ENCODE data around the gene FBXL12.
"Not testable (repeated sequence)": the region's sequence is repeated elsewhere in the genome, so short reads cannot be mapped to it uniquely, and the experiment has no call there.

FBXL12 gene

GRCh38 chr19:9823816-9824215 is 4.9 kb upstream of the FBXL12 start:
- H3K4me3 Mint-ChIP-seq: no peak overlapping the region
- no peaks in the 10 kb centered on the region for H3K9me3 Mint-ChIP-seq
- peaks cover 18% of the 10 kb centered on the region for H3K36me3 Mint-ChIP-seq (ENCODE audit: low read depth)
- H3K27me3 Mint-ChIP-seq: no peaks in the 10 kb centered on the region
- H3K27ac Mint-ChIP-seq: no peak overlapping the region
- H3K4me1 Mint-ChIP-seq (ENCODE audit: low read depth): peaks cover 30% of the 10 kb centered on the region

- H3K4me1 Mint-ChIP-seq (ENCODE audit: low read depth): peaks cover 31% of the 10 kb centered on the region
- H3K9me3 Mint-ChIP-seq, H3K27ac Mint-ChIP-seq, H3K27me3 Mint-ChIP-seq: not testable (repeated sequence)
- H3K36me3 Mint-ChIP-seq (ENCODE audit: low read depth): peaks cover 20% of the 10 kb centered on the region
- H3K4me3 Mint-ChIP-seq: peak overlapping the region; percentile 88
Measured at GRCh38 chr19:9820034-9820433, 1.2 kb upstream of the FBXL12 start.

GRCh38 chr19:9819596-9819909 is 674 bp upstream of the FBXL12 start:
- Mint-ChIP-seq H3K4me1 (ENCODE audit: low read depth) (peaks cover 35% of the 10 kb centered on the region), H3K27me3 (no peaks in the 10 kb centered on the region), H3K27ac (peak overlapping the region; percentile 90), H3K4me3 (peak overlapping the region; percentile 88), H3K9me3 (no peaks in the 10 kb centered on the region), H3K36me3 (ENCODE audit: low read depth) (peaks cover 24% of the 10 kb centered on the region)

DNA sequence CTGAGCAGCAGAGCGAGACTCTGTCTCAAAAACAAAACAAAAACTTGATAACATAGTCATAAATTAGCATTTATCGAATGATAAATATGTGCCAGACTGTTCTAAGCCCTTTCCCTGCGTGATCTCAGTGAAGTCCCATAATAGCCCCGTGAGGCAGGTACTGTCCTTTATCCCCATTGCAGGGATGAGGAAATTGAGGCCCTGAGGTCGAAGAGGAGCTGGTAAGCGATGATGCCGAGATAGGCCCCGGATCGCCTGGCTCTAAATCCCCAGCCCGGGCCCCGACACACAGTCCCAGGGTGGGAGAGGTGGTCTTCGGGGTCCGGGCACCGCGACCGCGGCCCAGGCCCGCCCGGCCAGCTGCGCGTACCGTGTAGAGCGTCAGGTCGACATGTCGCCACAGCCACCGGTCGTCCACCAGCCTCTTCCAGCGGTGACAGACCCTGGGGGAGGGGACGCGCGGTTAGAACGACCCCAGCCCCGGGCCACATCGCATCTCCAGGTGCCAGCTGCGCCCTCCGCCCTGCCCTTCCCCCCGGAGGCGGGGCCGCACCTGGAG is 625 bp downstream of the FBXL12 start:
- peaks cover 30% of the 10 kb centered on the region for H3K36me3 Mint-ChIP-seq (ENCODE audit: low read depth)
- H3K4me1 Mint-ChIP-seq (ENCODE audit: low read depth): peaks cover 38% of the 10 kb centered on the region
- H3K9me3 Mint-ChIP-seq: no peaks in the 10 kb centered on the region

GRCh38 chr19:9811139-9811538 is 7.7 kb downstream of the FBXL12 start:
- Mint-ChIP-seq H3K4me3 (no peak overlapping the region), H3K36me3 (ENCODE audit: low read depth) (peaks cover 44% of the 10 kb centered on the region), H3K4me1 (ENCODE audit: low read depth) (peaks cover 33% of the 10 kb centered on the region), H3K27me3 (no peaks in the 10 kb centered on the region), H3K27ac (no peak overlapping the region), H3K9me3 (no peaks in the 10 kb centered on the region)

More for the DNA sequence above, 625 bp downstream of the FBXL12 start:
- H3K27me3 Mint-ChIP-seq: no peaks in the 10 kb centered on the region
- peak overlapping the region; percentile 88 for H3K4me3 Mint-ChIP-seq
- H3K27ac Mint-ChIP-seq: peak overlapping the region; percentile 90

GRCh38 chr19:9808855-9809824 is 9.7 kb downstream of the FBXL12 start:
- Mint-ChIP-seq H3K27me3 (no peaks in the 10 kb centered on the region), H3K9me3 (no peaks in the 10 kb centered on the region), H3K4me1 (ENCODE audit: low read depth) (peaks cover 27% of the 10 kb centered on the region), H3K4me3 (no peak overlapping the region), H3K27ac (peak overlapping the region; percentile 90), H3K36me3 (ENCODE audit: low read depth) (peaks cover 32% of the 10 kb centered on the region)

DNA sequence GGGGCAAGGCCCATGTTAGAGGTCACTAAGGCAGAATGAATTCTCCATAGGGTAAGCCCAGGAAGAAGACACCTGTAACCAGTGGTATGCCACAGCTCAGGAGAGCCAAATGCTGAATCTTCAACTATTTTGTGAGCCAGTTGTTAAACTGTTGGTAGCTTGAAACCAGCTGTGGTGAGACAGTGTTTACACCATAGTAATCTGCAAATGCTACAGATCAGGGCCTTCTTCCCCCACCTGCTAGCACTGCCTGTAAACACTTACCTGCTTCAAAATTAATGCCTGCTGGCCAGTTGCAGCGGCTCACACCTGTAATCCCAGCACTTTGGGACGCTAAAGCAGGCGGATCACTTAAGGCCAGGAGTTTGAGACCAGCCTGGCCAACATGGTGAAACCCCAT is 12.1 kb downstream of the FBXL12 start:
- Mint-ChIP-seq H3K27ac (no peak overlapping the region), H3K27me3 (no peaks in the 10 kb centered on the region), H3K4me3 (no peak overlapping the region), H3K4me1 (ENCODE audit: low read depth) (peaks cover 24% of the 10 kb centered on the region), H3K36me3 (ENCODE audit: low read depth) (peaks cover 19% of the 10 kb centered on the region), H3K9me3 (no peaks in the 10 kb centered on the region)

DNA sequence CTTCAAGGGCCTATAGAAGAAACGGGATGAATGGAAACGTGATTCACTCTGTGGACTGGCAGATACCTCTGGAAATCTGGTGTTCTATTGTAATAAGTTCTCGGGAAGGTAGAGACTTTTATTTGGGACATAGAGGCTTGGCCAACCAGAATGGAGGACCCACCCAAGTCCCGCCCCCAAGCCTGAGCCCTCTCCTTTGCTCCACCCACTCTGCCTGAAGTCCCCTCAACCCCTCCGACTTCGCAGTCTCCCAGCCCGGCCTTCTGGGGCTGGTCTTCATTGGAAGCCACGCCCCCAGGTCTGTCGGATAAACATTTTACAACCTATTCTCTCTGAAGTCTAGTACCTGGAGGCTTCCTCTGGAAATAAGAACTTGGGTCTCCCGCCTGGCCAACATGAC is 16.9 kb downstream of the FBXL12 start:
- Mint-ChIP-seq H3K4me3 (no peak overlapping the region), H3K9me3 (no peaks in the 10 kb centered on the region), H3K36me3 (ENCODE audit: low read depth) (no peaks in the 10 kb centered on the region), H3K27me3 (no peaks in the 10 kb centered on the region), H3K27ac (no peak overlapping the region), H3K4me1 (ENCODE audit: low read depth) (peaks cover 7% of the 10 kb centered on the region)

- no peak overlapping the region for H3K27ac Mint-ChIP-seq
- no peak overlapping the region for H3K4me3 Mint-ChIP-seq
- H3K36me3 Mint-ChIP-seq (ENCODE audit: low read depth): no peaks in the 10 kb centered on the region
- peaks cover 16% of the 10 kb centered on the region for H3K4me1 Mint-ChIP-seq (ENCODE audit: low read depth)
- no peaks in the 10 kb centered on the region for H3K27me3 Mint-ChIP-seq
- H3K9me3 Mint-ChIP-seq: no peaks in the 10 kb centered on the region
Measured at GRCh38 chr19:9799162-9799561, 19.7 kb downstream of the FBXL12 start.

GRCh38 chr19:9797871-9798270 is 21.0 kb downstream of the FBXL12 start:
- H3K4me1 Mint-ChIP-seq (ENCODE audit: low read depth): peaks cover 22% of the 10 kb centered on the region
- H3K9me3 Mint-ChIP-seq: no peaks in the 10 kb centered on the region
- no peak overlapping the region for H3K4me3 Mint-ChIP-seq
- H3K36me3 Mint-ChIP-seq (ENCODE audit: low read depth): no peaks in the 10 kb centered on the region
- H3K27me3 Mint-ChIP-seq: no peaks in the 10 kb centered on the region
- H3K27ac Mint-ChIP-seq: no peak overlapping the region

DNA sequence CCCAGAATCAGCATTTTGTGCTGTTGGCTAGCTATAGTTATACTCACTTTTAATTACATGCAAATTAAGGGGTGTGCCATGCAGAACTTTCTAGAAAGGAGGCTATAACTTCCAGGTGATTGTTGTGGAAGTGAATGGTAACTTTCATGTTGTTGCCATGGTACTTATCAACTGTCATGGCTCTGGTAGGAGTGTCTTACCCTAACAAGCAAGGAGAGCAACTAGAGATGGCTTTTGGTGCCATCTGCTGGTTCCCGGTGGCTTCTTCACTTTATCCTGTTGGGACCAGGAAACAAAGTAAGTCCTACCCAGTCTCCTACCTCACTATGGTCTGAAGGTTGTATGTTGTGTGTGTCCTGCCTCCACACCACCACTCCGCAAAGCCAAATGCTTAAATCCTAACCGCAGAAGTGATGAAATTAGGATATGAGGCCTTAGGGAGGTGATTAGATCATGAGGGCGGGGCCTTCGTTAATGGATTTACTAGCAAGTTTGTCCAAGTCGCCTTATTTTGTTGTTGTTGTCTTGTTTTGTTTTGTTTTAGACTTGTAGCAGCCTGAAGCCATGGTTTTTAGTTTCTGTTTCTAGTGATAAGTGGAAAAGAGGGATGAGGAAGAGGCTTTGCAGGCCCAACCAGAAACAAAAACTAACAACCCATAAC is 22.6 kb downstream of the FBXL12 start:
- H3K4me3 Mint-ChIP-seq: no peak overlapping the region
- H3K36me3 Mint-ChIP-seq (ENCODE audit: low read depth): no peaks in the 10 kb centered on the region
- no peak overlapping the region for H3K27ac Mint-ChIP-seq
- no peaks in the 10 kb centered on the region for H3K27me3 Mint-ChIP-seq
- H3K4me1 Mint-ChIP-seq (ENCODE audit: low read depth): peaks cover 26% of the 10 kb centered on the region
- no peaks in the 10 kb centered on the region for H3K9me3 Mint-ChIP-seq

GRCh38 chr19:9793071-9793591 is 25.7 kb downstream of the FBXL12 start:
- no peaks in the 10 kb centered on the region for H3K27me3 Mint-ChIP-seq
- H3K4me1 Mint-ChIP-seq (ENCODE audit: low read depth): peaks cover 26% of the 10 kb centered on the region
- no peaks in the 10 kb centered on the region for H3K36me3 Mint-ChIP-seq (ENCODE audit: low read depth)
- no peaks in the 10 kb centered on the region for H3K9me3 Mint-ChIP-seq
- peak overlapping the region; percentile 24 for H3K27ac Mint-ChIP-seq
- peak overlapping the region; percentile 74 for H3K4me3 Mint-ChIP-seq

DNA sequence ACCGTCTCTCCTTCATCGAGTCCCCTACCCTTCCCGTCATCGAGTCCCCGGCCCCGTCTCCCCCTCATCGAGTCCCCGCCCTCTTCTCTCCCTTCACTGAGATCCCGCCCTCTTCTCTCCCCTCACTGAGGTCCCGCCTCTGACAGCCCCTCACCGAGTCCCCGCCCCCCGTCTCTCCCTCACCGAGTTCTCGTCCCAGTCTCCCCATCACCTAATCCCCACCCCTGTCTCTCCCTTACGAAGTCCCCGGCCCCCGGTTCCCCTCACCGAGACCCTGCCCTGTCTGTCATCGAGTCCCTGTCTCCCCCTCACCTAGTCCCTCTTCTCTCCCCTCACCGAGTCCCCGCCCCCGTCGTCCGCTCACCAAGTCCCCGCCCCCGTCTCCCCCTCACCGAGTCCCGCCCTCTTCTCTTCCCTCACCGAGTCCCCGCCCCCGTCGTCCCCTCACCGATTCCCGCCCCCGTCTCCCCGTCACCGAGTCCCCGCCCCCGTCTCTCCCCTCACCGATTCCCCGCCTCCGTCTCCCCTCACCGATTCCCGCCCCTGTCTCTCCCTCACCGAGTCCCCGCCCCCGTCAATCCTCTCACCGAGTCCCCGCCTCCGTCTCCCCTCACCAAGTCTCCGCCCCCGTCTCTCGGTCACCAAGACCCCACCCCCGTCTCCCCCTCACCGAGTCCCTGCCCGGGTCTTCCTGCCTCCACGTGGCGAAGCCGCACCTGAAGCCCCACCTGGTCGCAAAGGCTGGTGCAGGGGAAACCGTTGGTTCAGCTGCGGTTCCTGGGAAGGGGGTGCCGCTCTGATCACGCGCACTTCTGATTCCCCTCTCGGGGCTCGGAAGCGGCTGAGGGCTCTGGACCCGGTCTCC is 26.4 kb downstream of the FBXL12 start:
- Mint-ChIP-seq H3K27me3 (no peaks in the 10 kb centered on the region), H3K9me3 (no peaks in the 10 kb centered on the region), H3K27ac (peak overlapping the region; percentile 85), H3K4me3 (peak overlapping the region; percentile 74), H3K36me3 (ENCODE audit: low read depth) (no peaks in the 10 kb centered on the region), H3K4me1 (ENCODE audit: low read depth) (peaks cover 26% of the 10 kb centered on the region)

DNA sequence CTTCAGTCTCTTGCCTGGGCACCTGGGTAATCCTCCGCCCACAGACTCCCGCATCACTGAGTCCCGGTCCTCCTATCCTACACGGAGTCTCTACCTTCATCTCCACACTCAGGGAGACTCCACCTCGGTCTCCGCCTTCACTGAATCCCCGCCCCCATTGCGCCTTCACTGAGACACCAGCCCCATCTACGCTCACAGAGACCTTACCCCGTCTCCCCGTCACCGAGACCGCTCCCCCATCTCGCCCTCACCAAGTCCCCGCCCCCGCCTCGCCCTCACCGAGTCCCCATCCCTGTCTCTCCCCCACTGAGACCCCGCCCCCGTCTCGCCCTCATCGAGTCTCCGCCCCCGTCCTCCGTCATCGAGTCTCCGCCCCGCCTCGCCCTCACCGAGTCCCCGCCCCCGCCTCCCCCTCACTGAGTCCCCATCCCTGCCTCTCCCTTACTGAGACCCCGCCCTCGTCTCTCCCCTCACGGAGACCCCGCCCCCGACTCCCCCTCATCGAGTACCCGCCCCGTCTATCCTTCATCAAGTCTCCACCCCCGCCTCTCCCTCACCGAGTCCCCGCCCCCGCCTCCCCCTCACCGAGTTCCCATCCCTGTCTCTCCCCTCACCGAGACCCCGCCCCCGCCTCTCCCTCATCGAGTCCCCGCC is 27.2 kb downstream of the FBXL12 start:
- peak overlapping the region; percentile 85 for H3K27ac Mint-ChIP-seq
- no peaks in the 10 kb centered on the region for H3K9me3 Mint-ChIP-seq
- H3K27me3 Mint-ChIP-seq: no peaks in the 10 kb centered on the region
- H3K4me1 Mint-ChIP-seq (ENCODE audit: low read depth): peaks cover 28% of the 10 kb centered on the region
- H3K36me3 Mint-ChIP-seq (ENCODE audit: low read depth): no peaks in the 10 kb centered on the region
- H3K4me3 Mint-ChIP-seq: peak overlapping the region; percentile 79
